HEK293 (cell line): ENCODE data around the gene ASCL3.

Source experiments
- CTCF ChIA-PET: fragments of 350-600 bp; formaldehyde crosslinking; extraction: SDS; loops from one replicate; lab custom pipeline; 2021; ENCODE audit warnings: antibody characterized with exemption; lab: Yijun Ruan, JAX
- POLR2A ChIA-PET: fragments of 300-600 bp; formaldehyde crosslinking; extraction: SDS; loops from one replicate; lab custom pipeline; 2020; ENCODE audit warnings: antibody characterized with exemption, inconsistent platforms; lab: Yijun Ruan, JAX
- H3K27ac ChIP-seq: fragments of 200-500 bp; sonication (Bioruptor generic); 2 replicates; pipeline ENCODE4 v1.5.1; 2014; ENCODE audit warnings: low read depth, low read length, control low read depth, inconsistent platforms; ENCODE audit errors: extremely low read depth
- H3K36me3 ChIP-seq, 2 experiments: fragments of 200-500 bp in 1 of 2; sonication (Bioruptor generic) in 1 of 2; 1 replicate in 1 of 2; 2 replicates in 1 of 2; pipeline ENCODE4 v1.5.1; 2014 to 2017; ENCODE audit warnings: inconsistent platforms in 2 of 2, low read length in 2 of 2; ENCODE audit not compliant: control insufficient read depth in 2 of 2, insufficient read depth in 1 of 2
- H3K4me1 ChIP-seq: fragments of 200-500 bp; sonication (Bioruptor generic); 2 replicates; pipeline ENCODE4 v1.5.1; 2014; ENCODE audit warnings: mild to moderate bottlenecking, low read length, inconsistent platforms; ENCODE audit not compliant: control insufficient read depth, insufficient read depth
- H3K4me3 ChIP-seq: 2 replicates; pipeline ENCODE4 v1.5.1; 2011; ENCODE audit warnings: low read depth, mild to moderate bottlenecking, control low read depth, low read length, moderate library complexity
- H3K9me3 ChIP-seq: fragments of 200-500 bp; sonication (Bioruptor generic); 2 replicates; pipeline ENCODE4 v1.5.1; 2014; ENCODE audit warnings: low read depth, low read length, inconsistent platforms; ENCODE audit not compliant: control insufficient read depth, insufficient read depth
- GLIS1 ChIP-seq: fragments of 450-650 bp; formaldehyde crosslinking; IDR thresholded peaks from 2 replicates; pipeline ENCODE4 v1.5.1; 2016; ENCODE audit warnings: missing biosample characterization, missing genetic modification characterization
- INSM2 ChIP-seq: fragments of 450-650 bp; formaldehyde crosslinking; IDR thresholded peaks from 2 replicates; pipeline ENCODE4 v1.5.1; 2016; ENCODE audit warnings: missing biosample characterization, missing genetic modification characterization
- KLF10 ChIP-seq: fragments of 450-650 bp; IDR thresholded peaks from 2 replicates; pipeline ENCODE4 v1.5.1; 2018; ENCODE audit warnings: missing biosample characterization, mild to moderate bottlenecking, missing genetic modification characterization
- KLF7 ChIP-seq: fragments of 450-650 bp; formaldehyde crosslinking; IDR thresholded peaks from 2 replicates; pipeline ENCODE4 v1.5.1; 2016; ENCODE audit warnings: missing biosample characterization, missing genetic modification characterization, borderline replicate concordance
- SP3 ChIP-seq: fragments of 450-650 bp; formaldehyde crosslinking; IDR thresholded peaks from 2 replicates; pipeline ENCODE4 v1.5.1; 2016; ENCODE audit warnings: missing biosample characterization, missing genetic modification characterization
- SP7 ChIP-seq: fragments of 450-650 bp; formaldehyde crosslinking; IDR thresholded peaks from 2 replicates; pipeline ENCODE4 v1.5.1; 2016; ENCODE audit warnings: missing biosample characterization, missing genetic modification characterization
- ZBTB20 ChIP-seq: fragments of 450-650 bp; formaldehyde crosslinking; IDR thresholded peaks from 2 replicates; pipeline ENCODE4 v1.5.1; 2016; ENCODE audit warnings: missing biosample characterization, missing genetic modification characterization
- ZBTB8A ChIP-seq: fragments of 450-650 bp; formaldehyde crosslinking; IDR thresholded peaks from 2 replicates; pipeline ENCODE4 v1.5.1; 2016; ENCODE audit warnings: missing biosample characterization, missing genetic modification characterization
- ZFP69B ChIP-seq: fragments of 450-650 bp; formaldehyde crosslinking; IDR thresholded peaks from 2 replicates; pipeline ENCODE4 v1.5.1; 2016; ENCODE audit warnings: missing biosample characterization, missing genetic modification characterization
- ZNF112 ChIP-seq: fragments of 450-650 bp; formaldehyde crosslinking; IDR thresholded peaks from 2 replicates; pipeline ENCODE4 v1.5.0; 2017; ENCODE audit warnings: missing biosample characterization, missing genetic modification characterization
- ZNF239 ChIP-seq: fragments of 450-650 bp; formaldehyde crosslinking; IDR thresholded peaks from 2 replicates; pipeline ENCODE4 v1.5.1; 2016; ENCODE audit warnings: missing biosample characterization, missing genetic modification characterization
- ZNF341 ChIP-seq: fragments of 450-650 bp; formaldehyde crosslinking; IDR thresholded peaks from 2 replicates; pipeline ENCODE4; 2016; ENCODE audit warnings: low read depth, missing biosample characterization, missing genetic modification characterization
- ZNF354C ChIP-seq: fragments of 450-650 bp; formaldehyde crosslinking; IDR thresholded peaks from 2 replicates; pipeline ENCODE4 v1.5.1; 2016; ENCODE audit warnings: missing biosample characterization, missing genetic modification characterization, low read depth, borderline replicate concordance
- ZNF366 ChIP-seq: fragments of 450-650 bp; formaldehyde crosslinking; conservative IDR thresholded peaks from 2 replicates; pipeline ENCODE4 v1.5.1; 2016; ENCODE audit warnings: missing biosample characterization, missing genetic modification characterization
- ZNF416 ChIP-seq: fragments of 450-650 bp; formaldehyde crosslinking; IDR thresholded peaks from 2 replicates; pipeline ENCODE4 v1.5.1; 2016; ENCODE audit warnings: missing biosample characterization, missing genetic modification characterization
- ZNF423 ChIP-seq: fragments of 450-650 bp; formaldehyde crosslinking; IDR thresholded peaks from 2 replicates; pipeline ENCODE4 v1.5.1; 2016; ENCODE audit warnings: missing biosample characterization, missing genetic modification characterization
- ZNF433 ChIP-seq: fragments of 450-650 bp; formaldehyde crosslinking; IDR thresholded peaks from 2 replicates; pipeline ENCODE4 v1.5.1; 2016; ENCODE audit warnings: missing biosample characterization, missing genetic modification characterization, low read depth
- ZNF488 ChIP-seq: fragments of 450-650 bp; formaldehyde crosslinking; IDR thresholded peaks from 2 replicates; pipeline ENCODE4 v1.5.1; 2016; ENCODE audit warnings: missing biosample characterization, missing genetic modification characterization
- ZNF529 ChIP-seq: fragments of 450-650 bp; formaldehyde crosslinking; IDR thresholded peaks from 2 replicates; pipeline ENCODE4 v1.5.1; 2017; ENCODE audit warnings: missing genetic modification characterization, missing biosample characterization; ENCODE audit not compliant: insufficient replicate concordance
- ZNF624 ChIP-seq: fragments of 450-650 bp; formaldehyde crosslinking; IDR thresholded peaks from 2 replicates; pipeline ENCODE4 v1.5.1; 2017; ENCODE audit warnings: missing biosample characterization, missing genetic modification characterization
- ZNF777 ChIP-seq: fragments of 450-650 bp; formaldehyde crosslinking; IDR thresholded peaks from 2 replicates; pipeline ENCODE4 v1.5.1; 2017; ENCODE audit warnings: missing biosample characterization, missing genetic modification characterization, borderline replicate concordance
- ZNF830 ChIP-seq: fragments of 450-650 bp; IDR thresholded peaks from 2 replicates; pipeline ENCODE4 v1.5.0; 2018; ENCODE audit warnings: missing biosample characterization, missing genetic modification characterization, low read depth, mild to moderate bottlenecking, moderate library complexity
- ZNF837 ChIP-seq: fragments of 450-650 bp; formaldehyde crosslinking; IDR thresholded peaks from 2 replicates; pipeline ENCODE4 v1.5.1; 2016; ENCODE audit warnings: missing biosample characterization, missing genetic modification characterization
- TF ChIP-seq, protein P1 (sequence below): fragments of 450-650 bp; formaldehyde crosslinking; IDR thresholded peaks from 2 replicates; pipeline ENCODE4 v1.5.1; 2016; ENCODE audit warnings: missing biosample characterization, missing genetic modification characterization

The ASCL3 gene

GRCh38 chr11:8925711-8926110 lies 17.1 kb downstream of the ASCL3 start:
- ChIA-PET POLR2A (interaction anchor here (1.4 kb wide), 1 partner anchor 8 kb away, joined by 3 read pairs; no protein-coding TSS in a partner anchor), CTCF (interaction anchor here (1.2 to 1.4 kb wide), 2 partner anchors 10 to 34 kb away, joined by 4 to 7 read pairs; no protein-coding TSS in a partner anchor)
- TF ChIP-seq SP7 (tag by site-specific recombination): no peak
- no peak for TF ChIP-seq ZNF777 (tag by site-specific recombination)
- no peak for TF ChIP-seq KLF10 (tag by site-specific recombination)
- no peak for TF ChIP-seq GLIS1 (tag by site-specific recombination)
- TF ChIP-seq ZNF624 (tag by site-specific recombination): no peak
- no peaks in the 10 kb centered on the region for H3K4me1 ChIP-seq
- no peaks in the 10 kb centered on the region for H3K9me3 ChIP-seq
- H3K36me3 ChIP-seq: peaks cover 0 to 63% of the 10 kb centered on the region in 2 experiments; a peak in 1 of 3 replicates
- no peak overlapping the region for H3K27ac ChIP-seq
- no peak overlapping the region for H3K4me3 ChIP-seq

- ChIA-PET CTCF (interaction anchor here (0.7 to 3.4 kb wide), 3 partner anchors 8 to 48 kb away, joined by 3 to 13 read pairs (median 4); no protein-coding TSS in a partner anchor), POLR2A (interaction anchor here (0.9 to 1.6 kb wide), 2 partner anchors 10 to 11 kb away, joined by 3 read pairs; partner anchors contain the start of genes AKIP1 and C11orf16)
- H3K4me3 ChIP-seq: no peak overlapping the region
- TF ChIP-seq ZBTB8A (tag by site-specific recombination) (no peak), ZNF239 (no peak), ZNF488 (no peak), ZNF423 (tag by site-specific recombination) (no peak), ZNF354C (tag by site-specific recombination) (no peak)
- TF ChIP-seq, protein P1, sequence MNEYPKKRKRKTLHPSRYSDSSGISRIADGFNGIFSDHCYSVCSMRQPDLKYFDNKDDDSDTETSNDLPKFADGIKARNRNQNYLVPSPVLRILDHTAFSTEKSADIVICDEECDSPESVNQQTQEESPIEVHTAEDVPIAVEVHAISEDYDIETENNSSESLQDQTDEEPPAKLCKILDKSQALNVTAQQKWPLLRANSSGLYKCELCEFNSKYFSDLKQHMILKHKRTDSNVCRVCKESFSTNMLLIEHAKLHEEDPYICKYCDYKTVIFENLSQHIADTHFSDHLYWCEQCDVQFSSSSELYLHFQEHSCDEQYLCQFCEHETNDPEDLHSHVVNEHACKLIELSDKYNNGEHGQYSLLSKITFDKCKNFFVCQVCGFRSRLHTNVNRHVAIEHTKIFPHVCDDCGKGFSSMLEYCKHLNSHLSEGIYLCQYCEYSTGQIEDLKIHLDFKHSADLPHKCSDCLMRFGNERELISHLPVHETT (tag by site-specific recombination): no peak
- H3K9me3 ChIP-seq: no peaks in the 10 kb centered on the region
- H3K27ac ChIP-seq: no peak overlapping the region
- peaks cover 0 to 90% of the 10 kb centered on the region in 2 experiments; a peak in 2 of 3 replicates for H3K36me3 ChIP-seq
- no peaks in the 10 kb centered on the region for H3K4me1 ChIP-seq
Measured at GRCh38 chr11:8922691-8923090, 20.1 kb downstream of the ASCL3 start.

- Histone ChIP-seq H3K9me3 (no peaks in the 10 kb centered on the region), H3K4me1 (no peaks in the 10 kb centered on the region), H3K27ac (no peak overlapping the region), H3K36me3 (peaks cover 0 to 79% of the 10 kb centered on the region in 2 experiments; a peak in 2 of 3 replicates), H3K4me3 (no peak overlapping the region)
- POLR2A ChIA-PET: interaction anchor here (0.9 kb wide), 1 partner anchor 9 kb away, joined by 3 read pairs; no protein-coding TSS in a partner anchor
- CTCF ChIA-PET: interaction anchor here (0.7 to 2.8 kb wide), 3 partner anchors 42 to 69 kb away, joined by 3 to 21 read pairs (median 5); no protein-coding TSS in a partner anchor
- TF ChIP-seq ZNF830: no peak
- no peak for TF ChIP-seq ZFP69B (tag by site-specific recombination)
- TF ChIP-seq SP3 (tag by site-specific recombination): no peak
- no peak for TF ChIP-seq ZBTB20 (tag by site-specific recombination)
- TF ChIP-seq INSM2 (tag by site-specific recombination): no peak
- TF ChIP-seq ZNF529 (tag by site-specific recombination): no peak
- no peak for TF ChIP-seq ZNF341
- TF ChIP-seq ZNF433 (tag by site-specific recombination): no peak
- TF ChIP-seq ZNF837 (tag by site-specific recombination): no peak
- no peak for TF ChIP-seq KLF7
- TF ChIP-seq ZNF112 (tag by site-specific recombination): no peak
- no peak for TF ChIP-seq ZNF366
- TF ChIP-seq ZNF416 (tag by site-specific recombination): no peak
Measured at GRCh38 chr11:8917157-8917825, 25.5 kb downstream of the ASCL3 start.
